Ovary (tissue), 9 donors: ENCODE measurements around the gene CADPS2. TPM values are rescaled to one million over a fixed set of nuclear protein-coding genes. Genes with fewer than 3 reads are reported as not detected.

Experiments
- DNase-seq, 5 donors: peaks; one replicate each; pipeline ENCODE4 v3.0.0-alpha.2; 2019 to 2020
- H3K27ac ChIP-seq, 2 donors: fragments of 200-600 bp; one replicate each; pipeline versions ENCODE4 v1.5.1 to v1.8.0; 2019 to 2022
- H3K27me3 ChIP-seq: fragments of 200-600 bp; one replicate; pipeline ENCODE4 v1.8.0; 2022
- H3K36me3 ChIP-seq: fragments of 200-600 bp; sonication (generic); one replicate; pipeline ENCODE4 v1.5.1; 2019
- H3K4me1 ChIP-seq: one replicate; pipeline ENCODE4 v1.8.1; 2013; ENCODE audit warnings: mild to moderate bottlenecking, moderate library complexity; ENCODE audit not compliant: insufficient read depth
- H3K4me3 ChIP-seq: fragments of 200-600 bp; sonication (generic); one replicate; pipeline ENCODE4 v1.5.1; 2017
- H3K9me3 ChIP-seq, 2 donors: fragments of 200-600 bp in 1 of 2; sonication (generic) in 1 of 2; one replicate each; pipeline versions ENCODE4 v1.5.1 to v1.8.1; 2013 to 2019; ENCODE audit warnings: mild to moderate bottlenecking in 1 of 2, moderate library complexity in 1 of 2
- CTCF ChIP-seq, 3 donors: fragments of 450-650 bp in 2 of 3; fragments of 200-600 bp in 1 of 3; IDR thresholded peaks; one replicate each; pipeline versions ENCODE4 v1.5.1 to v1.8.0; 2016 to 2022; ENCODE audit warnings: antibody characterized with exemption in 3 of 3, mild to moderate bottlenecking in 1 of 3
- EP300 ChIP-seq: sonication (generic); formaldehyde crosslinking; IDR thresholded peaks from one replicate; pipeline ENCODE4 v1.6.1; 2017; ENCODE audit warnings: antibody characterized with exemption
- POLR2A ChIP-seq: fragments of 450-650 bp; IDR thresholded peaks from one replicate; pipeline ENCODE4 v1.6.1; 2017; ENCODE audit warnings: antibody characterized with exemption, mild to moderate bottlenecking, moderate library complexity
- WGBS, 3 donors: extraction: QIAGEN DNeasy Blood & Tissue Kit in 1 of 3; methylation state at CpG; one replicate each; pipeline versions ENCODE4 v1.1.5 to v1.1.7; 2013 to 2017; 5-methylcytosine and 5-hydroxymethylcytosine counted together
- intact Hi-C, 4 donors: fragments of 100-400 bp; cut with DNase I; formaldehyde crosslinking; loops; one replicate each; pipeline versions ENCODE4 v1.11.0 to v1.15.1; 2022 to 2023
- polyA plus RNA-seq, 2 donors: library from polyadenylated mRNA; stranded (reverse); fragments of 200-250 nt in 1 of 2; fragments of 350-450 nt in 1 of 2; fragmentation: Illumina TruSeq in 1 of 2; extraction: RNeasy Lipid Tissue Mini Kit (QIAGEN cat#74804) in 1 of 2; gene quantifications; one replicate each; pipeline ENCODE4 v1.2.3, GENCODE V29; 2013 to 2014
- total RNA-seq, 7 donors: library from RNA; depleted of rRNA in 2 of 7; stranded (reverse); fragments of >200 nt in 2 of 7; fragmentation: NEBNext Ultra II Directional in 3 of 7; extraction: Animal tissue kit (Norgen Biotek cat#: 25700) in 3 of 7; gene quantifications; one replicate each; pipeline versions ENCODE4 v1.1.0 to v1.2.4, GENCODE V29; 2016 to 2023
- donor health status: DM: no; HTN: no; CAD: no; lungs with moderate emphysema.
- donor health status: DM: no; HTN: no; CAD: no.
- donor health status: Bipolar disorder and iron deficiency.
- donor health status: DM: yes; HTN: yes; CAD: no.
- donor health status: DM: no; HTN: no; CAD: no.
- donor health status: DM: yes; HTN: yes; CAD: no.

The CADPS2 gene
- total and polyA plus RNA-seq, 9 donors = 10.1 to 26.7 (median 16.6) TPM

- Histone ChIP-seq H3K27ac (no peak overlapping the region), H3K4me3 (no peak overlapping the region), H3K4me1 (no peaks in the 10 kb centered on the region), H3K9me3 (no peaks in the 10 kb centered on the region), H3K36me3 (no peaks in the 10 kb centered on the region), H3K27me3 (no peaks in the 10 kb centered on the region)
- 54 to 70% (median 64%) methylated on average over 2 of the region's 2 CpGs for WGBS, 3 donors
- TF ChIP-seq EP300 (no peak), POLR2A (no peak), CTCF (IDR thresholded peaks at IDR 0.05) (no peak)
- intact Hi-C loops = no loop called here
- peak in 4 of 5 donors; percentile 21 to 40 (median 25) for DNase-seq
Measured at GRCh38 chr7:122762071-122762470, 124.2 kb downstream of the CADPS2 start.

GRCh38 chr7:122758501-122758900, 127.8 kb downstream of the CADPS2 start:
- H3K4me3 ChIP-seq = no peak overlapping the region
- TF ChIP-seq CTCF (IDR thresholded peaks at IDR 0.05) = no peak
- no peak for TF ChIP-seq EP300
- TF ChIP-seq POLR2A = no peak
- no peaks in the 10 kb centered on the region for H3K4me1 ChIP-seq
- H3K27me3 ChIP-seq = no peaks in the 10 kb centered on the region
- intact Hi-C loops = no loop called here
- no peak for DNase-seq
- H3K9me3 ChIP-seq = no peaks in the 10 kb centered on the region
- H3K36me3 ChIP-seq = no peaks in the 10 kb centered on the region
- 65 to 80% (median 66%) methylated on average over 1 of the region's 1 CpG for WGBS, 3 donors
- H3K27ac ChIP-seq = no peak overlapping the region

- no peaks in the 10 kb centered on the region for H3K27me3 ChIP-seq
- H3K4me3 ChIP-seq = no peak overlapping the region
- intact Hi-C loops = no loop called here
- H3K36me3 ChIP-seq = no peaks in the 10 kb centered on the region
- H3K27ac ChIP-seq = no peak overlapping the region
- DNase-seq = no peak
- no peaks in the 10 kb centered on the region for H3K9me3 ChIP-seq
- 89 to 95% (median 90%) methylated on average over 1 of the region's 1 CpG for WGBS, 3 donors
- TF ChIP-seq EP300 (no peak), POLR2A (no peak), CTCF (IDR thresholded peaks at IDR 0.05) (no peak)
- no peaks in the 10 kb centered on the region for H3K4me1 ChIP-seq
Measured at GRCh38 chr7:122756860-122757259, 129.4 kb downstream of the CADPS2 start.

GRCh38 chr7:122755696-122756095, 130.6 kb downstream of the CADPS2 start:
- Histone ChIP-seq H3K27ac (no peak overlapping the region), H3K4me3 (no peak overlapping the region), H3K4me1 (no peaks in the 10 kb centered on the region), H3K9me3 (no peaks in the 10 kb centered on the region), H3K27me3 (no peaks in the 10 kb centered on the region), H3K36me3 (no peaks in the 10 kb centered on the region)
- TF ChIP-seq EP300 (no peak), CTCF (IDR thresholded peaks at IDR 0.05) (no peak), POLR2A (no peak)
- intact Hi-C loops = no loop called here
- DNase-seq = no peak
- WGBS, 3 donors = 7 to 20% (median 10%) methylated on average over 2 of the region's 2 CpGs

- Histone ChIP-seq H3K4me3 (no peak overlapping the region), H3K27ac (no peak overlapping the region), H3K27me3 (no peaks in the 10 kb centered on the region), H3K36me3 (no peaks in the 10 kb centered on the region), H3K4me1 (no peaks in the 10 kb centered on the region), H3K9me3 (no peaks in the 10 kb centered on the region)
- intact Hi-C loops = no loop called here
- WGBS, 3 donors = 77% methylated on average over 3 of the region's 3 CpGs
- DNase-seq = no peak
- TF ChIP-seq POLR2A (no peak), EP300 (no peak), CTCF (IDR thresholded peaks at IDR 0.05) (no peak)
Measured at GRCh38 chr7:122752583-122752982, 133.7 kb downstream of the CADPS2 start.
